ENCODE results near the gene PPP1R11. TPM values are rescaled to one million over a fixed set of nuclear protein-coding genes. Genes with fewer than 3 reads are reported as not detected.
A peak's percentile ranks its signal among the peaks of the same experiment; 100 is the strongest.

The PPP1R11 gene
- polyA plus RNA-seq, 6 donors from 2014 or later = 70.9 to 101 (median 84.8) TPM

DNA sequence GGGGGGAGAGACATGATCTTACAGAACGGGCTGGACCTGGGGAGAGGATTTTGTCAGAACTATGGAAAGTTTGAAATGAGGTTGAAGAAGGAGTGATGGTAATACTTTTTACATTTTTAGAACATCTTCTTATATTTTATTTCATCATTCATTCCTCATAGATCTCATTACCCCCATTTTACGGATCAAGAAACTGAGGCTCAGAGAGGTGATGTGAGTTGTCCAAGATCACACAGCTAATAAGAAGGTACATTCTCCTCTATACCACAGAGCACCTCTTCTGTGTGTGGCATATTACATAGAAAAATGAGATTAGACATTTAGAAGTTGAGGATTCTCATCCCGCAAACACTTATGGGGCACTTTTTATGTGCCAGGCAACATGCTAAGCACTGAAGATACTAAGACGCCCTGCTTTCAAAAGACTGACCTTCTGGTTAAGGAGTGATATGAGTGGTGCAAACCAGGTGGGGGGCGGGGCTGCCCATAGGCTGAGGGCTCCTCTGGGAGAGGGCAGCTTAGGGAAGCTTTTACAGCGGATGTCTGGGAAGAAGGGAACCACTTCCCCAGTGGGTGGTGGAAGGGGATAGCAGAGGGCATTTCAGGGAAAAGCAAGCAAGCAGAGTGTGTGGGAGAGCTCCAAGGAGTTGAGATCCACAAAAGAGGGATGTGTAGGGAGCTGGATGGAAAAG, 26.0 kb downstream of the PPP1R11 start:
- ATAC-seq (ENCODE audit: low read depth in 2 of 2) = no peak

DNA sequence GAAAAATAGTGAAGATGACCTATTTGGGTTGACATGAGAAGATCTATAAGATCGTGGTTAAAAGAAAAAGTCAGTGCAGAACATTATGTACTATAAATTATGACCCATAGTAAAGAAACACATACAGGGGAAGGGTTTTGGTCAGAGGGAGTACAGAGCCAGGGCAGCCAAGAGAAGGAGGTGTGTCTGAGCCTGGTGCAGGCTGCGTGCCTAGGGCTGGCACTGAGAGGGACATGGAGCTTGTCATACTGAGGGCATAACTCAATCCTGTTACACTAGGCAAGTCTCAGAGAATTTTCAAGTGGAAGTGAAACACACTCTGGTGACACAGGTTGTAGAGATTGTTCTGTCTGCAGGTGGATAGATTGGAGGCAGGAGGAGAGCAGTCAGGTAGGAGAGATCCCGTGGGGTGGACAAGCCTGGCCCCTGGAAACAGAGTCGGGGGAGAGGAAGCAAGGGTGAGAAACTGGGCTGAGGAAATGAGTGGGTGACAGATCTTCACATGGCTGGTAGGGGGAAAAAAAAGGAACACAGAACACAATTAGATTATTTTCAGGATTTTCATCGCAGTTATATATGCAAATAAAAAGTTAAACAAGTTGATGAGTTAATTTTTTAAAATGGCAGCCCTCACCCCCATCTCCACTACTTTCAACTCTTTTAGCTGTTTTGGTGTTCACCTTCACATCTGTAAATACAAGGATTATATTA, 27.1 kb downstream of the PPP1R11 start:
- Mint-ChIP-seq H3K27me3 (peaks cover 81 to 92% (median 89%) of the 10 kb centered on the region in 3 donors), H3K4me3 (no peak overlapping the region), H3K4me1 (peaks cover 0 to 7% (median 5%) of the 10 kb centered on the region in 3 donors), H3K27ac (no peak overlapping the region), H3K9me3 (peaks cover 0 to 1% (median 0%) of the 10 kb centered on the region in 7 donors), H3K36me3 (peaks cover 0 to 9% of the 10 kb centered on the region in 2 donors)
- DNase-seq (no peak), ATAC-seq (ENCODE audit: low read depth in 2 of 2) (no peak)

More for the DNA sequence above, 26.0 kb downstream of the PPP1R11 start:
- Mint-ChIP-seq H3K4me1 (peaks cover 0 to 4% (median 0%) of the 10 kb centered on the region in 3 donors), H3K27ac (no peak overlapping the region), H3K36me3 (peaks cover 0 to 9% of the 10 kb centered on the region in 2 donors), H3K9me3 (peaks cover 0 to 1% (median 0%) of the 10 kb centered on the region in 7 donors), H3K27me3 (peaks cover 76 to 89% (median 87%) of the 10 kb centered on the region in 3 donors), H3K4me3 (no peak overlapping the region)
- no peak for DNase-seq

DNA sequence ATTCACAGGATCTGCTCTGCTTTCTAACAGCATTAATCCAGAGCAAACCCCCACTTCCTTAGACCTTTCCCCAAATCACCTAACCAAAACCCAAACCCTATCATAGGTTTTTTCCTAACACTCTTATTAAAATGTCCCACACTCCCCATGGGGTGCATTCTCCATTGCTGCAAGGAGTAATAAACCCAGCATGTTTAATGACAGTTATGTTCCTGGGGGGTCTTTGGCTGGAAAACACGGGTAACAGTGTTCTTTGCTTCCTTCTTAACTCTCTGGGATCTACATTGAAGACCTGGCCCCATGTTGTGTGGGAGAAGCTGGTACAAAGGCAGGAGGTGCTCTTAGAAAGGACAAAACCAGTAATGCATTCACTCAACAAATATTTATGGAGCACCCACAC, 29.8 kb downstream of the PPP1R11 start:
- Mint-ChIP-seq H3K27me3 (peaks cover 82 to 95% (median 92%) of the 10 kb centered on the region in 3 donors), H3K4me1 (peaks cover 18 to 24% (median 20%) of the 10 kb centered on the region in 3 donors), H3K4me3 (no peak overlapping the region), H3K27ac (no peak overlapping the region), H3K36me3 (no peaks in the 10 kb centered on the region), H3K9me3 (peaks cover 0 to 5% (median 0%) of the 10 kb centered on the region in 7 donors)
- DNase-seq (no peak), ATAC-seq (ENCODE audit: low read depth in 2 of 2) (no peak)

DNA sequence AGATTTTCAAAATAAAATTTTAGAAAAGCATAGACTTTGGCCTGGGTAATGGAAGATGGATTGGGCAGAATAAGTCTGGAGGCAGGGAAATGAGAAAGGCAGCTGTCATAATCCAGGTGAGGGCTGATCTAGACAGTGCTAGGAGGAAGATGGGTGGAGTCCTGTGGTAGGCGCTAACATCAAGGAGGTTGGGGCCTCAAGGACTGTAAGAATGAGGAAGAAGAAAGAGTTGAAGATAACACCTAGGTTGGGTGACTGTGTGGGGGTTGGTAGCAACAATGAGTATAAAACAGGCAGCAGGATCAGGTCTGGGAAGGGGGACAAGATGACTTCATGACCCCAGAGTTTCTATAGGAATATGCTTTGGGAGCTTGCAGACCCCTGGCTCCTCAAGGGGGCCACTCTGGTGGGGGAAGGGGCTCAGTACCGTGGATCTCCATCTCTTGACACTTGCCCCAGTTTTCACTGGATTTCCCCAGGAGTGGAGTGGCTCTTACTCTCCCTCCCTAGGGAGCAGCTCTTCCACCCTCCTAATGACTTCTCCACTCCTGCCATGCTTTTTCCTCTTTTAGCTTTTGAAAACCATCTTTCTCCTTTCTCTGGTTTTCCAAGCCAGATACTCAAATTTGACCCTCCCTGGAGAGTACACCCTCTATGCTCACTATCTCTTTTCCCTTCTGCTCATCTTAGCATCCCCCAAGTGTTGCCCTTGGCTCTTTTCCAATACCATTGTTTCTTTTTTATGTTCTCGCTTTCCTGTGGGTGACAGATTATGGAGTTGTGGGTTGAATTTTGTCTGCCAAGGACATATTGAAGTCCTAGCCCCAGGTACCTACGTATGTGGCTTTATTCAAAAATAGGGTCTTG, 31.1 kb downstream of the PPP1R11 start:
- Mint-ChIP-seq H3K36me3 (no peaks in the 10 kb centered on the region), H3K27me3 (peaks cover 77 to 83% (median 79%) of the 10 kb centered on the region in 3 donors), H3K27ac (no peak overlapping the region), H3K9me3 (peaks cover 0 to 5% (median 0%) of the 10 kb centered on the region in 7 donors), H3K4me3 (no peak overlapping the region), H3K4me1 (peaks cover 28 to 32% (median 30%) of the 10 kb centered on the region in 3 donors)
- no peak for DNase-seq
- ATAC-seq (ENCODE audit: low read depth in 2 of 2) = peak; percentile 56 to 60

DNA sequence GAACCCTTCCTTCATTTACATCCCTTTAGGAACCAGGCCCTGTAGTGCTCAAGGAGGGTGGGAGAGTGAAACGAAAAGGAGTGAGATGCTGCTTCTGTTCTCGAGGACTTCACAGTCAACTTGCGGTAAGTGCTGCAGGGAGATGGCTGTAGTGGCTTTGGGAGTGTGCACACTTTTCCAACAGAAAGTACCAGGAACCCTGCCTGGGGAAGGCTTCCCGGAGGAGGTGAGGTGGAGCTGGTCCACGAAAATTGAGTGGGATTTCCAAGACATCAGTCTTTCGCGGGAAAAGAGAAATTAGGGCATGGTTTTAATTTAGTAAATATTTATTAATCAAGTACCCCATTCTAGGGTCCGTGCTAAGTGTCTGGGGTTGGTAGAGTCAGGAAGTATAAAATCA, 33.2 kb downstream of the PPP1R11 start:
- peak overlapping the region; percentile 23 to 85 (median 72) for H3K4me3 Mint-ChIP-seq
- peaks cover 68 to 77% (median 70%) of the 10 kb centered on the region in 3 donors for H3K27me3 Mint-ChIP-seq
- no peak for DNase-seq
- H3K27ac Mint-ChIP-seq = peak overlapping the region in 2 of 6 donors; percentile 39 to 80
- H3K4me1 Mint-ChIP-seq = peaks cover 35 to 39% (median 36%) of the 10 kb centered on the region in 3 donors
- no peaks in the 10 kb centered on the region for H3K36me3 Mint-ChIP-seq
- H3K9me3 Mint-ChIP-seq = peaks cover 0 to 5% (median 0%) of the 10 kb centered on the region in 7 donors
- ATAC-seq (ENCODE audit: low read depth in 2 of 2) = no peak

DNA sequence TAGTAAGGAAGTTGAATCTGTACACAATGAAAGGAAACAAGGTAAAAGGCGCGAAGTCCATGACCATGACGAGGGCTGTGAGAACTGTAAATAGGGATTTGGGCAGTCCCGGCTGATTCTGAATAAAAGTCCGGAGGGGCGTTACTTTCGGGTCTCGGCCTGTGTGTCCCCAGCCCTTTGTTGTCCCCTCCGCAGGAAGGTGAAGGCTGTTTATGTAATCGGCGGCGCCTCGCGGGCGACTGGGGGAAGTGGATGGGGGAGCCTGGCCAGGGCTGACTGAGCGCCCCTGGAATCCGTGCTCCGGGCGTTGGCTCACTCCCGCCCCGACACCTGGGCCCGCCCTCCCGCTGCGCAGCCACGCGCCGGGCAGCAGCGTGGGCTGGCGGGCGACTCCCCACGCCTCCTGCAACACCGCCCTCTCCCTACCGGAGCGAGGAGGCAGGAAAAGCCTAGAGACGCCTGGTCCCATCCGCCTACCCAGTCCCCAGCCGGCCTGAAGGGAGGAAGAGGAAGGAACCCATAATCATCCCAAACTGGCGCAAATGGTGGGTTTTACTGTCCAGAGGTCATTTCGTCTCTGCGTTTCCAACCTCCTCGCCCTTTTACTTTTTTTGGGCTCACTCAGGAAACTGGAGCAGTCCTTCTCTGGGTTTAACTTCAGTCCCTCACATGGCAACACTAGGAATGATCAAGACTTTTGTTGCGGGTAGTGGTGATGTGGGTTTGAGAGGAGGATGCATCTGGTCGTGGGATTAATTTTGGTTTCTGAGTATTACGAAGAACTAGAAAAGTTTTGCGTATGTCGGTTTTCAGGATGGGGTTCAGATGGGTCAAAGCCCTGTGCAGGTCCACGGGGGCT, 33.8 kb downstream of the PPP1R11 start:
- peaks cover 63 to 72% (median 66%) of the 10 kb centered on the region in 3 donors for H3K27me3 Mint-ChIP-seq
- ATAC-seq (ENCODE audit: low read depth in 2 of 2) (peak in 1 of 2 donors; percentile 15), DNase-seq (no peak)
- H3K27ac Mint-ChIP-seq = peak overlapping the region in 2 of 6 donors; percentile 39 to 80
- no peaks in the 10 kb centered on the region for H3K36me3 Mint-ChIP-seq
- H3K4me3 Mint-ChIP-seq = peak overlapping the region; percentile 73 to 96 (median 87)
- peaks cover 0 to 5% (median 0%) of the 10 kb centered on the region in 7 donors for H3K9me3 Mint-ChIP-seq
- H3K4me1 Mint-ChIP-seq = peaks cover 35 to 39% (median 36%) of the 10 kb centered on the region in 3 donors

DNA sequence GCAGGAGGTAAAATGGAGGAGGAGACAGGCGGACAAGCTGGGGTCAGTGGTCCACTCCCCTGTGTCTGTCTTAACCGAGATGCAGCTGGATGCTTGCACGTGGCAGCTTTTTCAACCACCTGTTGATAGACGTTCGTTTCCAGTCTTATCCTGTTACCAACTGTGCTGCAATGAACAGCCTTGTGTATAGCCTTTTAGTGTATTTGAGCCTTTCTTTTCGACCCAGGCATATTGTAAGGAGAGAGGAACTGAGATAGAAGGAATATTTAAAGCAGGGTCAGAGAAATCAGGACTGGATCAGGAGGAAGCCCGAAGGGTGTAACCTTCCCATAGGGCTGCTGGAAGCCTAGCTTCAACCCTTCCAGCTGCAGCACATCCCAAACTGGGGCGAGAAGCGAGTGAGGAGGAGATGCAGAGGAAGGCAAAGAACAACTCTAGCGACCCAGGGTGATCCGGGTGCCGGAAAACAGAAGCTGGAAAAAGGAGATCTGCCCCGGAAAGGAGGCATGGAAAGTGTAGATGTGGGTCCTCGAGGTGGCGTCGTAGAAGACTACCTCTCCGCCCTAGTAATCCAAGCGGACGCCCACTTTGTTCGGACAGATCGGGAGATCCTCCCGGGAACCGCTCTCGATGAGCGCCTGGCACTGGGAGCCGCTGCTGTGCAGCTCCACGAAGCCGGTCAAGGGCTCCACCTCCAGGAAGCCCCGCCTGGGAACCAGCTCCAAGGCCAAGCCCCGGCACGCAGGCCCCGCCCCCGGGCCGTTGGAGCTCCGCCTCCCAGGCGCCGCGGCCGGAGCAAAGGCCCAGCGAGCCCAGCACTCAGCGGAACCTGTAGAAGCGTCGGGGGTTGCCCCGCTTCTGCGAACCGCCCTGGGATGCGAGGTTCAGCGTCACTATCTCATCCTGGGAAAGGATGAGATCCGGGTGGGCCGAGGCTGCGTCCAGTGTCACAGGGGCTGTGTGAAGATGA, 34.7 kb downstream of the PPP1R11 start:
- ATAC-seq (ENCODE audit: low read depth in 2 of 2) = peak in 1 of 2 donors; percentile 12
- H3K27ac Mint-ChIP-seq = peak overlapping the region in 2 of 6 donors; percentile 79 to 88
- H3K4me3 Mint-ChIP-seq = peak overlapping the region; percentile 73 to 96 (median 87)
- H3K27me3 Mint-ChIP-seq = peaks cover 60 to 75% (median 63%) of the 10 kb centered on the region in 3 donors
- peaks cover 35 to 39% (median 36%) of the 10 kb centered on the region in 3 donors for H3K4me1 Mint-ChIP-seq
- peaks cover 0 to 5% (median 0%) of the 10 kb centered on the region in 7 donors for H3K9me3 Mint-ChIP-seq
- H3K36me3 Mint-ChIP-seq = no peaks in the 10 kb centered on the region
- DNase-seq = peak; percentile 29

DNA sequence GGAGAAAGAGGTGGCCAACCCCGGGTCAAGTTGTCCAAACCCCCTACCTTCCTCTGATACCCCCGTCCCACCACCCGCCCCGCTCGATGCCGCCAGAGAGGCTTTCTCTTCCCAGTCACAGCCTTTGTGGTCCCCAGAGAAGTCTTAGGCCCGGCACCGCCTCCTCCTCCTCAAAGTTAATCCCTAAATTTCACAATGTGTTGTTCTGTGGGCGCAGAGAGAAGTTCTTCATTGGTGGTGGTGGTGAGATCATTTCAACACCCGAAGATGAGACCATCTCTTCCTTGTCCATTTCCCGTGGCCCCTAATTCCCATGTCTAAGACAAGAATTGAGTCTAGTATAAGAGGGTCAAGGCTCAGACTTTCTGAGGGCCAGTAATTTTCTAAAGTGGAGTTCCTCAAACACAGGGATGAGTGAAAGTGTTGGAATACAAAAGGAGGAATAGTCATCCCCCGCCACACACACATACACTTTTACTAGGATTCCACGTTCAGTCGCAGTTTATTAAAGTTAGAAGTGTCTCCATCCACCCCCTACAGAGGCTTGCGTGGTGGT, 35.5 kb downstream of the PPP1R11 start:
- Mint-ChIP-seq H3K9me3 (peaks cover 0 to 7% (median 0%) of the 10 kb centered on the region in 7 donors), H3K36me3 (no peaks in the 10 kb centered on the region), H3K27ac (peak overlapping the region in 3 of 6 donors; percentile 27 to 39 (median 39)), H3K4me3 (peak overlapping the region; percentile 76 to 96 (median 92)), H3K4me1 (peaks cover 35 to 36% (median 35%) of the 10 kb centered on the region in 3 donors), H3K27me3 (peaks cover 55 to 75% (median 60%) of the 10 kb centered on the region in 3 donors)
- ATAC-seq (ENCODE audit: low read depth in 2 of 2) = peak; percentile 18
- no peak for DNase-seq

DNA sequence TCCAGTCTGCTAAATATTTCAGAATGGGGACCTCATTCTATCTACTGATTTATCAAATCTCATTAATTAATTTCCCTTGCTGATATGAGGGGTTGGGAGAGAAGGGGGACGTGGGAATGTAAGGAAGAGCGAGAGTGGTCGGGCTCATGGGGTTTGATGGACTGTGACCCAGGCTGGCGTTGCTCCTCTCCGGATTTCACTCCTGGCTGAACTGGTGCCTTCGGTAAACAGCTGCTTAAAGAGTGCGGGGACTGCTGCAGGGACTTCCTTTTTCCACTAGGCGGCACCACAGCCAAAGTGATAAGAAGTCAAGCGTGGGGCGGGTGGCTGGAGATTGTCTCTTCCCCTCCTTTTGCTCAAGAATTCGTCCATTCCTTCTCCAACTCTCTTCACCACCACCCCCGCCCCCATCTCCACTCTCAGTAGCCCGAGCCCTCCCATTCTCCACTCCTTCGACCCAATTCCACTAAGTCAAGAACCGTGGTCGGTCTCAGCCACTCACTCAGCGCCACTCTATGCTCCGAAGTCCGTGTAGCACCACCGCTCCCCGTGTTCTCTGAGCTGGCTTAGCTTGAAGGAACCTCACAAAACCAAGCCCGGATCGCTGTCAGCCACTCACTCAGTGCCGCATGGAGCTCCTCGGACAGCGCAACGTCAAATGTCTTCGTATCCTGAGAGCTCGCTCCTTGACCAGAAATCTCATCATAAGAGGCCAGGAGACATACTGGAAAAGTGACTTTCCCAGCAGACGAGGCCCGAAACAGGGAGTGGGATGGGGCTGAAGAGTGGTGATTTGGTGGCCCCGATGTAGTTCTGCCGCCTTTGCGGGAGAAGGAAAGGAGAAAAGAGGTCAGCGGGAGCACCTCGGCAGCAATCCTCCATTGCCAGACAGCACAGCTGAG, 36.2 kb downstream of the PPP1R11 start:
- DNase-seq (peak; percentile 77), ATAC-seq (ENCODE audit: low read depth in 2 of 2) (peak; percentile 83 to 86)
- peak overlapping the region; percentile 76 to 96 (median 92) for H3K4me3 Mint-ChIP-seq
- peak overlapping the region in 5 of 6 donors; percentile 39 to 90 (median 72) for H3K27ac Mint-ChIP-seq
- no peaks in the 10 kb centered on the region for H3K36me3 Mint-ChIP-seq
- H3K27me3 Mint-ChIP-seq = peaks cover 55 to 75% (median 59%) of the 10 kb centered on the region in 3 donors
- peaks cover 0 to 8% (median 0%) of the 10 kb centered on the region in 7 donors for H3K9me3 Mint-ChIP-seq
- H3K4me1 Mint-ChIP-seq = peaks cover 35 to 36% (median 35%) of the 10 kb centered on the region in 3 donors

DNA sequence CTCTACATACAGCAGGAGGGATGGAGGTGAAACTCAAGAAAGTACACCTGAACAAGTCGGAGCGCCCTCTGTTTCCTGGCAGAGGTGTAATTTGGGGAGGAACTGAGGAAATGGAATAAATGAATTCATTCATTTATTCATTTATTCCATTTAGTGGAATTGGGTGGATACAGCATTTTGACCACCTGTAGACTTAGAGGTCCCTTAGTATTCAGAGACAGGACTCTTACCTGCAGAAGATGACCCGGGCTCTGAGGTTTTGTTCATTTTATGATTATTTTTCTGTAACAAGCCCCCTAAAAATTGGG, 36.8 kb downstream of the PPP1R11 start:
- DNase-seq = no peak
- Mint-ChIP-seq H3K36me3 (no peaks in the 10 kb centered on the region), H3K9me3 (peaks cover 0 to 8% (median 0%) of the 10 kb centered on the region in 7 donors), H3K27ac (peak overlapping the region in 2 of 6 donors; percentile 85 to 90), H3K4me1 (peaks cover 30 to 36% (median 32%) of the 10 kb centered on the region in 3 donors), H3K4me3 (peak overlapping the region; percentile 76 to 96 (median 92)), H3K27me3 (peaks cover 55 to 75% (median 59%) of the 10 kb centered on the region in 3 donors)
- no peak for ATAC-seq (ENCODE audit: low read depth in 2 of 2)

Measured in naive B cell (primary cell).